K562 (cell line): ENCODE results near the gene PLCD1.

Experiments used
- BACH1 ChIP-seq: fragments of 200-800 bp; sonication (Bioruptor generic); IDR thresholded peaks from 2 replicates; pipeline ENCODE4 v1.6.1; 2016; ENCODE audit warnings: missing genetic modification characterization, missing compliant biosample characterization
- RNF2 ChIP-seq: sonication (generic); IDR thresholded peaks from 2 replicates; pipeline ENCODE4 v1.6.1; 2016
- ZFP30 ChIP-seq: fragments of 250-450 bp; sonication (Bioruptor Pico); IDR thresholded peaks from 2 replicates; pipeline ENCODE4 v1.8.0; 2022; ENCODE audit warnings: moderate library complexity, mild to moderate bottlenecking, inconsistent platforms, borderline replicate concordance
- TF ChIP-seq, protein P1 (sequence below): fragments of 250-450 bp; sonication (Bioruptor Pico); IDR thresholded peaks from 2 replicates; pipeline ENCODE4 v1.6.1; 2021; ENCODE audit warnings: mild to moderate bottlenecking
- TF ChIP-seq, protein P2 (sequence below), 3 experiments: IDR thresholded peaks in 2 of 3; conservative IDR thresholded peaks in 1 of 3; 2 replicates each; pipeline ENCODE4 v1.5.1; 2011 to 2012; ENCODE audit warnings: low read length in 3 of 3, mild to moderate bottlenecking in 3 of 3, control low read depth in 2 of 3, improper control_type of control experiment in 1 of 3, inconsistent platforms in 1 of 3, low read depth in 1 of 3, mixed read lengths in 1 of 3, moderate library complexity in 1 of 3; ENCODE audit not compliant: insufficient read depth in 2 of 3

DNA sequence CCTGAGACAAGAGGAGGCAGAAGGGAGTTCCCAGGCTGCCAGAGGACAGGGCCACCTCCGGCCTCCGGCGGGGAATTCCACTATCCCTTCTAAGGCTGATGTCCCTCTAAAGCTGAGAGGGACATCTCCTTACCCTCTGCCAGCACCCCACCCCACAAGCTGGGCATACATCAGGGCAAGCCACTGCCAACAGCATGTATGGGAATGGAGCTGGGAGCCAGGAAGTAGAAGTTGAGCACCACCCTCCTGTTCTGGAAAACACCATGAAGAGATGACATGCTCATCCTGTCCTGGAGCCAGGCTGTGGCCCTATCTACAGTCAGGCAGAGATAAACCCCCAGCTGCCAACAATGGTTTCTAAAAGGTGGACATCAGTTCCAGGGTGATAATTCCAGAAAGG is 7.1 kb downstream of the PLCD1 start:
- TF ChIP-seq BACH1 (no peak), RNF2 (no peak), ZFP30 (CRISPR knock-in tag) (no peak)
- TF ChIP-seq, protein P1, sequence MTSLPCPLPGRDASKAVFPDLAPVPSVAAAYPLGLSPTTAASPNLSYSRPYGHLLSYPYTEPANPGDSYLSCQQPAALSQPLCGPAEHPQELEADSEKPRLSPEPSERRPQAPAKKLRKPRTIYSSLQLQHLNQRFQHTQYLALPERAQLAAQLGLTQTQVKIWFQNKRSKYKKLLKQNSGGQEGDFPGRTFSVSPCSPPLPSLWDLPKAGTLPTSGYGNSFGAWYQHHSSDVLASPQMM: no peak
- TF ChIP-seq, protein P2, sequence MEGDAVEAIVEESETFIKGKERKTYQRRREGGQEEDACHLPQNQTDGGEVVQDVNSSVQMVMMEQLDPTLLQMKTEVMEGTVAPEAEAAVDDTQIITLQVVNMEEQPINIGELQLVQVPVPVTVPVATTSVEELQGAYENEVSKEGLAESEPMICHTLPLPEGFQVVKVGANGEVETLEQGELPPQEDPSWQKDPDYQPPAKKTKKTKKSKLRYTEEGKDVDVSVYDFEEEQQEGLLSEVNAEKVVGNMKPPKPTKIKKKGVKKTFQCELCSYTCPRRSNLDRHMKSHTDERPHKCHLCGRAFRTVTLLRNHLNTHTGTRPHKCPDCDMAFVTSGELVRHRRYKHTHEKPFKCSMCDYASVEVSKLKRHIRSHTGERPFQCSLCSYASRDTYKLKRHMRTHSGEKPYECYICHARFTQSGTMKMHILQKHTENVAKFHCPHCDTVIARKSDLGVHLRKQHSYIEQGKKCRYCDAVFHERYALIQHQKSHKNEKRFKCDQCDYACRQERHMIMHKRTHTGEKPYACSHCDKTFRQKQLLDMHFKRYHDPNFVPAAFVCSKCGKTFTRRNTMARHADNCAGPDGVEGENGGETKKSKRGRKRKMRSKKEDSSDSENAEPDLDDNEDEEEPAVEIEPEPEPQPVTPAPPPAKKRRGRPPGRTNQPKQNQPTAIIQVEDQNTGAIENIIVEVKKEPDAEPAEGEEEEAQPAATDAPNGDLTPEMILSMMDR (IDR thresholded peaks at IDR 0.05 in 2 of 3, conservative IDR thresholded peaks at IDR 0.05 in 1 of 3; ENCODE audit: insufficient read depth in 2 of 3, low read depth in 1 of 3, low read length in 3 of 3): no peak
